H9 (cell line): ENCODE data around the gene BRSK2. TPM values are rescaled to one million over a fixed set of nuclear protein-coding genes. Genes with fewer than 3 reads are reported as not detected.

Experiments
- DNase-seq: peaks from one replicate; pipeline ENCODE4 v3.0.0-alpha.2; 2017
- H2AFZ ChIP-seq: one replicate; pipeline ENCODE4 v1.6.1; 2013; ENCODE audit warnings: mild to moderate bottlenecking, low read length, control low read depth, moderate library complexity
- H2AK5ac ChIP-seq: 2 replicates; pipeline ENCODE4 v1.6.1; 2013; ENCODE audit warnings: low read length, control low read depth, mixed read lengths; ENCODE audit not compliant: insufficient read length
- H2BK120ac ChIP-seq: one replicate; pipeline ENCODE4 v1.6.1; 2013; ENCODE audit warnings: low read depth, mild to moderate bottlenecking, low read length, control low read depth, inconsistent platforms; ENCODE audit not compliant: poor library complexity, severe bottlenecking
- H2BK12ac ChIP-seq: 2 replicates; pipeline ENCODE4 v1.6.1; 2013; ENCODE audit warnings: low read length, control low read depth, mixed read lengths, low read depth; ENCODE audit not compliant: insufficient read length
- H2BK15ac ChIP-seq: 2 replicates; pipeline ENCODE4 v1.6.1; 2013; ENCODE audit warnings: low read depth, low read length, control low read depth
- H2BK20ac ChIP-seq: one replicate; pipeline ENCODE4 v1.6.1; 2013; ENCODE audit warnings: low read depth, mild to moderate bottlenecking, low read length, control low read depth, inconsistent platforms; ENCODE audit not compliant: poor library complexity, severe bottlenecking
- H2BK5ac ChIP-seq: 2 replicates; pipeline ENCODE4 v1.6.1; 2013; ENCODE audit warnings: low read length, control low read depth, mixed read lengths; ENCODE audit not compliant: insufficient read length
- H3K14ac ChIP-seq: 2 replicates; pipeline ENCODE4 v1.6.1; 2013; ENCODE audit warnings: low read length, control low read depth; ENCODE audit not compliant: insufficient read depth
- H3K18ac ChIP-seq: 2 replicates; pipeline ENCODE4 v1.6.1; 2013; ENCODE audit warnings: low read depth, mild to moderate bottlenecking, mixed read lengths, low read length, control low read depth; ENCODE audit not compliant: insufficient read length
- H3K23ac ChIP-seq: 2 replicates; pipeline ENCODE4 v1.6.1; 2013; ENCODE audit warnings: low read length, control low read depth, mixed read lengths, low read depth; ENCODE audit not compliant: insufficient read length
- H3K23me2 ChIP-seq: 2 replicates; pipeline ENCODE4 v1.6.1; 2013; ENCODE audit warnings: low read depth, mild to moderate bottlenecking, mixed read lengths, low read length, control low read depth; ENCODE audit not compliant: insufficient read length, poor library complexity, severe bottlenecking
- H3K27ac ChIP-seq: 2 replicates; pipeline ENCODE4 v1.5.1; 2013; ENCODE audit warnings: low read length, control low read depth, mixed read lengths, low read depth; ENCODE audit not compliant: insufficient read length
- H3K27me3 ChIP-seq: 2 replicates; pipeline ENCODE4 v1.6.1; 2013; ENCODE audit warnings: low read length, control low read depth, inconsistent platforms; ENCODE audit not compliant: insufficient read depth
- H3K4ac ChIP-seq: 2 replicates; pipeline ENCODE4 v1.6.1; 2013; ENCODE audit warnings: low read depth, mild to moderate bottlenecking, control low read depth, inconsistent platforms, low read length, moderate library complexity
- H3K4me1 ChIP-seq: 2 replicates; pipeline ENCODE4 v1.6.1; 2013; ENCODE audit warnings: low read length, control low read depth, inconsistent platforms; ENCODE audit not compliant: insufficient read depth
- H3K4me2 ChIP-seq: 2 replicates; pipeline ENCODE4 v1.6.1; 2013; ENCODE audit warnings: low read length, control low read depth, mixed read lengths; ENCODE audit not compliant: insufficient read length, insufficient read depth
- H3K56ac ChIP-seq: 2 replicates; pipeline ENCODE4 v1.6.1; 2013; ENCODE audit warnings: low read depth, mild to moderate bottlenecking, mixed read lengths, low read length, control low read depth; ENCODE audit not compliant: insufficient read length
- H3K79me1 ChIP-seq: 2 replicates; pipeline ENCODE4 v1.6.1; 2013; ENCODE audit warnings: low read depth, mild to moderate bottlenecking, moderate library complexity, low read length, control low read depth, inconsistent platforms; ENCODE audit not compliant: insufficient read depth, poor library complexity, severe bottlenecking
- H3K79me2 ChIP-seq: 2 replicates; pipeline ENCODE4 v1.6.1; 2013; ENCODE audit warnings: low read length, control low read depth, inconsistent platforms; ENCODE audit not compliant: insufficient read depth
- H3K9ac ChIP-seq: 2 replicates; pipeline ENCODE4 v1.6.1; 2013; ENCODE audit warnings: low read length, control low read depth, mixed read lengths; ENCODE audit not compliant: insufficient read length; ENCODE audit errors: extremely low read depth
- H3K9me3 ChIP-seq: one replicate; pipeline ENCODE4 v1.6.1; 2013; ENCODE audit warnings: low read depth, low read length, inconsistent platforms; ENCODE audit not compliant: control insufficient read depth
- H3T11ph ChIP-seq: one replicate; pipeline ENCODE4 v1.6.1; 2013; ENCODE audit warnings: mild to moderate bottlenecking, low read length, control low read depth, inconsistent platforms
- H4K20me1 ChIP-seq: one replicate; pipeline ENCODE4 v1.6.1; 2013; ENCODE audit not compliant: control insufficient read depth, insufficient read length, insufficient read depth
- H4K5ac ChIP-seq: 2 replicates; pipeline ENCODE4 v1.6.1; 2013; ENCODE audit warnings: low read depth, mild to moderate bottlenecking, mixed read lengths, low read length, control low read depth; ENCODE audit not compliant: insufficient read length
- H4K8ac ChIP-seq: replicated peaks from 2 replicates; pipeline ENCODE4 v1.6.1; 2013; ENCODE audit warnings: low read length, control low read depth, mixed read lengths, low read depth; ENCODE audit not compliant: insufficient read length
- H4K91ac ChIP-seq: 2 replicates; pipeline ENCODE4 v1.6.1; 2013; ENCODE audit warnings: low read depth, mild to moderate bottlenecking, moderate library complexity, mixed read lengths, low read length, control low read depth; ENCODE audit not compliant: insufficient read length
- H3K27ac Mint-ChIP-seq, 3 experiments: 2 replicates in 2 of 3; 3 replicates in 1 of 3; pipeline ENCODE4 v1.8.0; 2020 to 2021; ENCODE audit warnings: mixed read lengths in 3 of 3, mild to moderate bottlenecking in 1 of 3, moderate library complexity in 1 of 3
- H3K27me3 Mint-ChIP-seq: 2 replicates; pipeline ENCODE4 v1.8.0; 2021; ENCODE audit warnings: low read depth, mild to moderate bottlenecking, moderate library complexity, mixed read lengths
- H3K36me3 Mint-ChIP-seq, 3 experiments: 2 replicates in 2 of 3; 3 replicates in 1 of 3; pipeline ENCODE4 v1.8.0; 2020 to 2021; ENCODE audit warnings: low read depth in 3 of 3, mixed read lengths in 3 of 3; ENCODE audit not compliant: insufficient read depth in 1 of 3
- H3K4me1 Mint-ChIP-seq, 2 experiments: 2 replicates each; pipeline ENCODE4 v1.8.0; 2020; ENCODE audit warnings: mixed read lengths in 2 of 2
- H3K4me3 Mint-ChIP-seq, 2 experiments: 2 replicates in 1 of 2; 3 replicates in 1 of 2; pipeline ENCODE4 v1.8.0; 2020 to 2021; ENCODE audit warnings: mild to moderate bottlenecking in 2 of 2, mixed read lengths in 2 of 2, moderate library complexity in 1 of 2
- H3K9me3 Mint-ChIP-seq, 2 experiments: 2 replicates in 1 of 2; 3 replicates in 1 of 2; pipeline ENCODE4 v1.8.0; 2020; ENCODE audit warnings: mild to moderate bottlenecking in 2 of 2, mixed read lengths in 2 of 2, moderate library complexity in 1 of 2
- CTCF ChIP-seq: fragments of 200-600 bp; sonication (generic); conservative IDR thresholded peaks from 3 replicates; pipeline ENCODE4 v1.8.0; 2021; ENCODE audit warnings: antibody characterized with exemption, mild to moderate bottlenecking
- WGBS: extraction: QIAGEN DNeasy Blood & Tissue Kit; methylation state at CpG from one replicate; pipeline ENCODE4 v1.1.7; 2013; ENCODE audit warnings: missing lambda C conversion rate, low lambda C conversion rate, mixed read lengths; ENCODE audit not compliant: insufficient read length; ENCODE audit errors: extremely low coverage; 5-methylcytosine and 5-hydroxymethylcytosine counted together
- total RNA-seq: library from RNA; stranded (reverse); gene quantifications from 2 replicates; pipeline ENCODE4 v1.2.1, GENCODE V29; 2021

The BRSK2 gene
- total RNA-seq, 1 experiment from 2014 or later = 28.4 TPM

- Histone ChIP-seq H2BK15ac (no peak overlapping the region), H4K8ac (no peak overlapping the region), H3K9me3 (no peaks in the 10 kb centered on the region), H3K4ac (no peak overlapping the region), H2BK5ac (no peak overlapping the region), H4K91ac (no peak overlapping the region), H3T11ph (no peak overlapping the region), H3K14ac (no peak overlapping the region; the same call in 1 of the 2 replicates), H3K9ac (no peak overlapping the region), H3K18ac (no peak overlapping the region), H3K27ac (no peak overlapping the region), H3K23me2 (no peaks in the 10 kb centered on the region), H2BK120ac (no peak overlapping the region), H4K5ac (no peak overlapping the region), H3K4me2 (no peak overlapping the region), H3K27me3 (no peaks in the 10 kb centered on the region), H4K20me1 (no peaks in the 10 kb centered on the region), H3K23ac (no peak overlapping the region), H3K79me1 (no peaks in the 10 kb centered on the region), H3K4me1 (no peaks in the 10 kb centered on the region), H2BK20ac (no peak overlapping the region), H2AK5ac (no peak overlapping the region), H2AFZ (no peak overlapping the region), H2BK12ac (no peak overlapping the region), H3K56ac (no peak overlapping the region), H3K79me2 (no peaks in the 10 kb centered on the region)
- H3K27ac Mint-ChIP-seq = no peak overlapping the region
- TF ChIP-seq CTCF = no peak
- no peaks in the 10 kb centered on the region for H3K9me3 Mint-ChIP-seq
- H3K36me3 Mint-ChIP-seq = peaks cover 0 to 2% (median under 1%) of the 10 kb centered on the region in 3 experiments; a peak in 3 of 7 replicates
- no peak overlapping the region for H3K4me3 Mint-ChIP-seq
- peaks cover 1% of the 10 kb centered on the region; the same call in 1 of the 2 replicates for H3K27me3 Mint-ChIP-seq
- no peak for DNase-seq
- no CpG with 5 or more reads among the region's 12 CpGs for WGBS
- H3K4me1 Mint-ChIP-seq = peaks cover 0 to 3% of the 10 kb centered on the region in 2 experiments; a peak in 1 of 4 replicates
These were observed 83.4 kb downstream of the BRSK2 start for GRCh38 chr11:1473011-1473628.
